WTC11 (cell line): ENCODE results near the gene EGF. TPM values are rescaled to one million over a fixed set of nuclear protein-coding genes. Genes with fewer than 3 reads are reported as not detected.

Source experiments
- ATAC-seq: fragments of 200-7000 bp; cut with Tn5 transposase; 2 replicates; pipeline ENCODE4 v1.10.0; 2021; ENCODE audit warnings: mild to moderate bottlenecking, moderate library complexity
- CTCF ChIA-PET: fragments of 300-600 bp; sonication (Branson Sonifier 250); formaldehyde crosslinking; loops from one replicate; lab custom pipeline; 2021; ENCODE audit warnings: antibody characterized with exemption; lab: Charles Lee
- POLR2A ChIA-PET: fragments of 350-600 bp; sonication (Branson Sonifier 250); formaldehyde crosslinking; loops from one replicate; lab custom pipeline; 2021; ENCODE audit warnings: antibody characterized with exemption; lab: Charles Lee
- DNase-seq: peaks from one replicate; pipeline ENCODE4 v3.0.0; 2021; ENCODE audit warnings: low spot score
- H3K27ac Mint-ChIP-seq: 2 replicates; pipeline ENCODE4 v1.8.0; 2021; ENCODE audit warnings: mixed read lengths
- H3K27me3 Mint-ChIP-seq: 2 replicates; pipeline ENCODE4 v1.8.0; 2021; ENCODE audit warnings: low read depth, mild to moderate bottlenecking, moderate library complexity, mixed read lengths
- H3K36me3 Mint-ChIP-seq: 2 replicates; pipeline ENCODE4 v1.8.0; 2021; ENCODE audit warnings: mixed read lengths
- H3K4me1 Mint-ChIP-seq: 2 replicates; pipeline ENCODE4 v1.8.0; 2022; ENCODE audit warnings: mixed read lengths
- H3K4me3 Mint-ChIP-seq: 2 replicates; pipeline ENCODE4 v1.8.0; 2021; ENCODE audit warnings: mild to moderate bottlenecking, moderate library complexity, mixed read lengths
- H3K9me3 Mint-ChIP-seq: 2 replicates; pipeline ENCODE4 v1.8.0; 2021; ENCODE audit warnings: mixed read lengths
- CREB1 ChIP-seq: sonication (generic); formaldehyde crosslinking; IDR thresholded peaks from 2 replicates; pipeline ENCODE4 v1.8.0; 2023; ENCODE audit warnings: mild to moderate bottlenecking, missing genetic modification reagents
- GRHL2 ChIP-seq: fragments of 250-450 bp; sonication (Bioruptor Pico); IDR thresholded peaks from 2 replicates; pipeline ENCODE4 v1.8.0; 2022; ENCODE audit warnings: mild to moderate bottlenecking, moderate library complexity; ENCODE audit not compliant: insufficient replicate concordance, severe bottlenecking
- PRRX2 ChIP-seq: fragments of 250-450 bp; sonication (Bioruptor Pico); IDR thresholded peaks from 2 replicates; pipeline ENCODE4 v1.8.0; 2021; ENCODE audit warnings: mild to moderate bottlenecking
- TCF7 ChIP-seq: sonication (generic); formaldehyde crosslinking; IDR thresholded peaks from 2 replicates; pipeline ENCODE4 v1.8.0; 2022; ENCODE audit warnings: mild to moderate bottlenecking, low read depth, missing genetic modification reagents, moderate library complexity
- ZNF138 ChIP-seq: sonication (generic); formaldehyde crosslinking; conservative IDR thresholded peaks from 2 replicates; pipeline ENCODE4 v1.8.1; 2022; ENCODE audit warnings: mild to moderate bottlenecking, moderate library complexity, missing genetic modification reagents
- ZNF317 ChIP-seq: sonication (generic); formaldehyde crosslinking; IDR thresholded peaks from 2 replicates; pipeline ENCODE4 v1.8.1; 2023; ENCODE audit warnings: low read depth, mild to moderate bottlenecking, moderate library complexity, missing genetic modification reagents, borderline replicate concordance
- ZNF396 ChIP-seq: fragments of 250-450 bp; sonication (Bioruptor Pico); IDR thresholded peaks from 2 replicates; pipeline ENCODE4 v1.8.0; 2021; ENCODE audit warnings: mild to moderate bottlenecking, moderate library complexity, borderline replicate concordance
- ZNF416 ChIP-seq: fragments of 250-450 bp; sonication (Bioruptor Pico); IDR thresholded peaks from 2 replicates; pipeline ENCODE4 v1.9.0; 2021; ENCODE audit warnings: mild to moderate bottlenecking, inconsistent platforms
- total RNA-seq: library from RNA; stranded (reverse); gene quantifications from 3 replicates; pipeline ENCODE4 v1.2.3, GENCODE V29; 2021
- TF ChIP-seq, protein P1 (sequence below): sonication (generic); formaldehyde crosslinking; IDR thresholded peaks from 2 replicates; pipeline ENCODE4 v1.8.0; 2022; ENCODE audit warnings: mild to moderate bottlenecking, missing genetic modification reagents
- TF ChIP-seq, protein P2 (sequence below): fragments of 250-450 bp; sonication (Bioruptor Pico); IDR thresholded peaks from 2 replicates; pipeline ENCODE4 v1.9.0; 2021; ENCODE audit warnings: mild to moderate bottlenecking, borderline replicate concordance
- TF ChIP-seq, protein P3 (sequence below): sonication (generic); formaldehyde crosslinking; IDR thresholded peaks from 2 replicates; pipeline ENCODE4 v1.8.0; 2023; ENCODE audit warnings: missing genetic modification reagents
- TF ChIP-seq, protein P4 (sequence below): sonication (generic); formaldehyde crosslinking; IDR thresholded peaks from 2 replicates; pipeline ENCODE4 v1.8.1; 2023; ENCODE audit warnings: mild to moderate bottlenecking, missing genetic modification reagents, moderate library complexity
- TF ChIP-seq, protein P5 (sequence below): sonication (generic); formaldehyde crosslinking; IDR thresholded peaks from 2 replicates; pipeline ENCODE4 v1.8.1; 2023; ENCODE audit warnings: mild to moderate bottlenecking, missing genetic modification reagents
- TF ChIP-seq, protein P6 (sequence below): sonication (generic); formaldehyde crosslinking; conservative IDR thresholded peaks from 2 replicates; pipeline ENCODE4 v1.8.1; 2023; ENCODE audit warnings: mild to moderate bottlenecking, low read depth, missing genetic modification reagents, moderate library complexity

Gene EGF
- total RNA-seq, 1 experiment from 2014 or later = 2.5 TPM

DNA sequence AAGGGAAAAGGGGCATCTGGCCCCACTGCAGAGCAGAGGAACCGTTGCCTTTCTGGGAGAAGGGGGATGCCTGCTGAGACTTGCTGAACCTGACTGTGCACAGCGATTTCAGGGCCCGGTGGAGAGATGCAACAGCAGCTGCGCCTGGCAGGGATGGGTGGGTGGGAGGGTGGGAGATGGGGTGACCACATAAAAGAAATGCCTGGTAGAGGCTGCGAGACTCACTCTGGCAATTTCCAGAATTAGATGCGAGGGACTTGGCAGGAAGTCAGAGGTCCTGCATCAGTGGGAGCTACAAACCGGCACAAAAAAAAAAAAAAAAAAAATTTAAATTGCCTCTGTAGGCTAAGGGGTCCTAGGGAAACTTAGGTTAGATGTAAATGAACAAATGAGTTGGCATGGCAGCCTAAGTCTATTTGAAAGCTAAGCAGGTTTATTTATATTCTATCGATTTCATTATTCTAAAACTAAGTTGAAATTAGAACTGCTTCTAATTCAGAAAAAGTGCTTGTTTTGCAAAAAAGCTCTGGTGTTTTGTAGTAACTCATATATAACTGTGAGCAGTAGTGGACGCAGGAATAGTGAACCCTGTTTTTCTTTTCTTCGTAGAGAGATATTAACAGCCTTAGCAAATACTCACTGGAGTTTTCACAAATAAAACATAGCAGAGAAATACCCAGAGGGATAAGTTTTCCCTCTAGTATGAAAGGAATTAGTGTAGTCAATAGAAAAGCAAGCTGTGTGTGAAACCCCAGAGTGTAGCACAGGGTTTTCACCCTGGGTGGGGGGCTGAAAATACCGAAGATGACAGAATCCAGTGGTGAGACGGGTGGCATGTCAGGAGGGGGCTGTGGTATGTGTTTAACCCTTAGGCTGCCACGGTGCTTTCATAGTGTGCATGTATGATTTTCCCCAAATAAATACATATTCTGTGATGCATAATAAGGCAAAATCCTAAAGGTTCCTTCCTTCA is 130.1 kb downstream of the EGF start:
- no peak for TF ChIP-seq TCF7 (CRISPR knock-in tag)
- TF ChIP-seq ZNF396 (CRISPR knock-in tag) = no peak
- TF ChIP-seq ZNF138 = no peak
- no peak for TF ChIP-seq PRRX2 (CRISPR knock-in tag)
- no peak for TF ChIP-seq CREB1 (CRISPR knock-in tag)
- TF ChIP-seq, protein P1, sequence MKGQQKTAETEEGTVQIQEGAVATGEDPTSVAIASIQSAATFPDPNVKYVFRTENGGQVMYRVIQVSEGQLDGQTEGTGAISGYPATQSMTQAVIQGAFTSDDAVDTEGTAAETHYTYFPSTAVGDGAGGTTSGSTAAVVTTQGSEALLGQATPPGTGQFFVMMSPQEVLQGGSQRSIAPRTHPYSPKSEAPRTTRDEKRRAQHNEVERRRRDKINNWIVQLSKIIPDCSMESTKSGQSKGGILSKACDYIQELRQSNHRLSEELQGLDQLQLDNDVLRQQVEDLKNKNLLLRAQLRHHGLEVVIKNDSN = no peak
- TF ChIP-seq, protein P2, sequence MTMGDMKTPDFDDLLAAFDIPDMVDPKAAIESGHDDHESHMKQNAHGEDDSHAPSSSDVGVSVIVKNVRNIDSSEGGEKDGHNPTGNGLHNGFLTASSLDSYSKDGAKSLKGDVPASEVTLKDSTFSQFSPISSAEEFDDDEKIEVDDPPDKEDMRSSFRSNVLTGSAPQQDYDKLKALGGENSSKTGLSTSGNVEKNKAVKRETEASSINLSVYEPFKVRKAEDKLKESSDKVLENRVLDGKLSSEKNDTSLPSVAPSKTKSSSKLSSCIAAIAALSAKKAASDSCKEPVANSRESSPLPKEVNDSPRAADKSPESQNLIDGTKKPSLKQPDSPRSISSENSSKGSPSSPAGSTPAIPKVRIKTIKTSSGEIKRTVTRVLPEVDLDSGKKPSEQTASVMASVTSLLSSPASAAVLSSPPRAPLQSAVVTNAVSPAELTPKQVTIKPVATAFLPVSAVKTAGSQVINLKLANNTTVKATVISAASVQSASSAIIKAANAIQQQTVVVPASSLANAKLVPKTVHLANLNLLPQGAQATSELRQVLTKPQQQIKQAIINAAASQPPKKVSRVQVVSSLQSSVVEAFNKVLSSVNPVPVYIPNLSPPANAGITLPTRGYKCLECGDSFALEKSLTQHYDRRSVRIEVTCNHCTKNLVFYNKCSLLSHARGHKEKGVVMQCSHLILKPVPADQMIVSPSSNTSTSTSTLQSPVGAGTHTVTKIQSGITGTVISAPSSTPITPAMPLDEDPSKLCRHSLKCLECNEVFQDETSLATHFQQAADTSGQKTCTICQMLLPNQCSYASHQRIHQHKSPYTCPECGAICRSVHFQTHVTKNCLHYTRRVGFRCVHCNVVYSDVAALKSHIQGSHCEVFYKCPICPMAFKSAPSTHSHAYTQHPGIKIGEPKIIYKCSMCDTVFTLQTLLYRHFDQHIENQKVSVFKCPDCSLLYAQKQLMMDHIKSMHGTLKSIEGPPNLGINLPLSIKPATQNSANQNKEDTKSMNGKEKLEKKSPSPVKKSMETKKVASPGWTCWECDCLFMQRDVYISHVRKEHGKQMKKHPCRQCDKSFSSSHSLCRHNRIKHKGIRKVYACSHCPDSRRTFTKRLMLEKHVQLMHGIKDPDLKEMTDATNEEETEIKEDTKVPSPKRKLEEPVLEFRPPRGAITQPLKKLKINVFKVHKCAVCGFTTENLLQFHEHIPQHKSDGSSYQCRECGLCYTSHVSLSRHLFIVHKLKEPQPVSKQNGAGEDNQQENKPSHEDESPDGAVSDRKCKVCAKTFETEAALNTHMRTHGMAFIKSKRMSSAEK (CRISPR knock-in tag) = no peak
- TF ChIP-seq ZNF317 = no peak
- TF ChIP-seq, protein P3, sequence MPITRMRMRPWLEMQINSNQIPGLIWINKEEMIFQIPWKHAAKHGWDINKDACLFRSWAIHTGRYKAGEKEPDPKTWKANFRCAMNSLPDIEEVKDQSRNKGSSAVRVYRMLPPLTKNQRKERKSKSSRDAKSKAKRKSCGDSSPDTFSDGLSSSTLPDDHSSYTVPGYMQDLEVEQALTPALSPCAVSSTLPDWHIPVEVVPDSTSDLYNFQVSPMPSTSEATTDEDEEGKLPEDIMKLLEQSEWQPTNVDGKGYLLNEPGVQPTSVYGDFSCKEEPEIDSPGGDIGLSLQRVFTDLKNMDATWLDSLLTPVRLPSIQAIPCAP (CRISPR knock-in tag) = no peak
- TF ChIP-seq ZNF416 (CRISPR knock-in tag) = no peak
- no peak for TF ChIP-seq GRHL2
- TF ChIP-seq, protein P4, sequence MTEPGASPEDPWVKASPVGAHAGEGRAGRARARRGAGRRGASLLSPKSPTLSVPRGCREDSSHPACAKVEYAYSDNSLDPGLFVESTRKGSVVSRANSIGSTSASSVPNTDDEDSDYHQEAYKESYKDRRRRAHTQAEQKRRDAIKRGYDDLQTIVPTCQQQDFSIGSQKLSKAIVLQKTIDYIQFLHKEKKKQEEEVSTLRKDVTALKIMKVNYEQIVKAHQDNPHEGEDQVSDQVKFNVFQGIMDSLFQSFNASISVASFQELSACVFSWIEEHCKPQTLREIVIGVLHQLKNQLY (CRISPR knock-in tag) = no peak
- TF ChIP-seq, protein P5, sequence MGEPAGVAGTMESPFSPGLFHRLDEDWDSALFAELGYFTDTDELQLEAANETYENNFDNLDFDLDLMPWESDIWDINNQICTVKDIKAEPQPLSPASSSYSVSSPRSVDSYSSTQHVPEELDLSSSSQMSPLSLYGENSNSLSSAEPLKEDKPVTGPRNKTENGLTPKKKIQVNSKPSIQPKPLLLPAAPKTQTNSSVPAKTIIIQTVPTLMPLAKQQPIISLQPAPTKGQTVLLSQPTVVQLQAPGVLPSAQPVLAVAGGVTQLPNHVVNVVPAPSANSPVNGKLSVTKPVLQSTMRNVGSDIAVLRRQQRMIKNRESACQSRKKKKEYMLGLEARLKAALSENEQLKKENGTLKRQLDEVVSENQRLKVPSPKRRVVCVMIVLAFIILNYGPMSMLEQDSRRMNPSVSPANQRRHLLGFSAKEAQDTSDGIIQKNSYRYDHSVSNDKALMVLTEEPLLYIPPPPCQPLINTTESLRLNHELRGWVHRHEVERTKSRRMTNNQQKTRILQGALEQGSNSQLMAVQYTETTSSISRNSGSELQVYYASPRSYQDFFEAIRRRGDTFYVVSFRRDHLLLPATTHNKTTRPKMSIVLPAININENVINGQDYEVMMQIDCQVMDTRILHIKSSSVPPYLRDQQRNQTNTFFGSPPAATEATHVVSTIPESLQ (CRISPR knock-in tag) = no peak
- TF ChIP-seq, protein P6, sequence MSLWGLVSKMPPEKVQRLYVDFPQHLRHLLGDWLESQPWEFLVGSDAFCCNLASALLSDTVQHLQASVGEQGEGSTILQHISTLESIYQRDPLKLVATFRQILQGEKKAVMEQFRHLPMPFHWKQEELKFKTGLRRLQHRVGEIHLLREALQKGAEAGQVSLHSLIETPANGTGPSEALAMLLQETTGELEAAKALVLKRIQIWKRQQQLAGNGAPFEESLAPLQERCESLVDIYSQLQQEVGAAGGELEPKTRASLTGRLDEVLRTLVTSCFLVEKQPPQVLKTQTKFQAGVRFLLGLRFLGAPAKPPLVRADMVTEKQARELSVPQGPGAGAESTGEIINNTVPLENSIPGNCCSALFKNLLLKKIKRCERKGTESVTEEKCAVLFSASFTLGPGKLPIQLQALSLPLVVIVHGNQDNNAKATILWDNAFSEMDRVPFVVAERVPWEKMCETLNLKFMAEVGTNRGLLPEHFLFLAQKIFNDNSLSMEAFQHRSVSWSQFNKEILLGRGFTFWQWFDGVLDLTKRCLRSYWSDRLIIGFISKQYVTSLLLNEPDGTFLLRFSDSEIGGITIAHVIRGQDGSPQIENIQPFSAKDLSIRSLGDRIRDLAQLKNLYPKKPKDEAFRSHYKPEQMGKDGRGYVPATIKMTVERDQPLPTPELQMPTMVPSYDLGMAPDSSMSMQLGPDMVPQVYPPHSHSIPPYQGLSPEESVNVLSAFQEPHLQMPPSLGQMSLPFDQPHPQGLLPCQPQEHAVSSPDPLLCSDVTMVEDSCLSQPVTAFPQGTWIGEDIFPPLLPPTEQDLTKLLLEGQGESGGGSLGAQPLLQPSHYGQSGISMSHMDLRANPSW (CRISPR knock-in tag) = no peak
- ChIA-PET POLR2A (interaction anchor here (0.6 kb wide), 1 partner anchor 86 kb away, joined by 3 read pairs; no protein-coding TSS in a partner anchor), CTCF (interaction anchor here (0.6 to 1.5 kb wide), 3 partner anchors 10 to 474 kb away, joined by 3 to 6 read pairs (median 4); no protein-coding TSS in a partner anchor)
- ATAC-seq (peak; percentile 24), DNase-seq (no peak)
- Mint-ChIP-seq H3K4me1 (0 out of 2 replicates have a peak, but pooled peaks cover 8% of the 10 kb centered on the region), H3K27me3 (no peaks in the 10 kb centered on the region), H3K27ac (no peak overlapping the region), H3K9me3 (no peaks in the 10 kb centered on the region), H3K36me3 (0 out of 2 replicates have a peak, but pooled peaks cover 2% of the 10 kb centered on the region), H3K4me3 (no peak overlapping the region)
